BLaER1 (cell line): ENCODE data around the gene SRGN.

Source experiments
- H3K27ac ChIP-seq: shearing (Covaris generic); formaldehyde crosslinking; 2 replicates; pipeline ENCODE4 v1.8.1; 2022
- H3K27me3 ChIP-seq: shearing (Covaris generic); formaldehyde crosslinking; 2 replicates; pipeline ENCODE4 v1.8.1; 2022
- H3K36me3 ChIP-seq: shearing (Covaris generic); formaldehyde crosslinking; 2 replicates; pipeline ENCODE4 v1.8.1; 2022
- H3K4me1 ChIP-seq: shearing (Covaris generic); formaldehyde crosslinking; 2 replicates; pipeline ENCODE4 v1.8.1; 2022
- H3K4me2 ChIP-seq: shearing (Covaris generic); formaldehyde crosslinking; 2 replicates; pipeline ENCODE4 v1.8.1; 2022
- H3K4me3 ChIP-seq: shearing (Covaris generic); formaldehyde crosslinking; 2 replicates; pipeline ENCODE4 v1.8.1; 2022
- H3K9ac ChIP-seq: shearing (Covaris generic); formaldehyde crosslinking; 2 replicates; pipeline ENCODE4 v1.8.1; 2022
- H3K9me3 ChIP-seq: shearing (Covaris generic); formaldehyde crosslinking; 2 replicates; pipeline ENCODE4 v1.8.1; 2022
- H4K20me1 ChIP-seq: shearing (Covaris generic); formaldehyde crosslinking; 2 replicates; pipeline ENCODE4 v1.8.1; 2022
- Cebpa-rat ChIP-seq: shearing (Covaris generic); IDR thresholded peaks from 2 replicates; pipeline ENCODE4 v1.8.1; 2022

The SRGN gene

GRCh38 chr10:69060127-69060798 is 27.6 kb upstream of the SRGN start:
- H3K4me3 ChIP-seq = no peak overlapping the region
- no peaks in the 10 kb centered on the region for H3K36me3 ChIP-seq
- no peaks in the 10 kb centered on the region for H4K20me1 ChIP-seq
- no peak for TF ChIP-seq Cebpa-rat
- H3K27ac ChIP-seq = no peak overlapping the region
- H3K4me1 ChIP-seq = peaks cover 40% of the 10 kb centered on the region
- no peak overlapping the region for H3K9ac ChIP-seq
- no peaks in the 10 kb centered on the region for H3K9me3 ChIP-seq
- no peak overlapping the region for H3K4me2 ChIP-seq
- no peaks in the 10 kb centered on the region for H3K27me3 ChIP-seq

DNA sequence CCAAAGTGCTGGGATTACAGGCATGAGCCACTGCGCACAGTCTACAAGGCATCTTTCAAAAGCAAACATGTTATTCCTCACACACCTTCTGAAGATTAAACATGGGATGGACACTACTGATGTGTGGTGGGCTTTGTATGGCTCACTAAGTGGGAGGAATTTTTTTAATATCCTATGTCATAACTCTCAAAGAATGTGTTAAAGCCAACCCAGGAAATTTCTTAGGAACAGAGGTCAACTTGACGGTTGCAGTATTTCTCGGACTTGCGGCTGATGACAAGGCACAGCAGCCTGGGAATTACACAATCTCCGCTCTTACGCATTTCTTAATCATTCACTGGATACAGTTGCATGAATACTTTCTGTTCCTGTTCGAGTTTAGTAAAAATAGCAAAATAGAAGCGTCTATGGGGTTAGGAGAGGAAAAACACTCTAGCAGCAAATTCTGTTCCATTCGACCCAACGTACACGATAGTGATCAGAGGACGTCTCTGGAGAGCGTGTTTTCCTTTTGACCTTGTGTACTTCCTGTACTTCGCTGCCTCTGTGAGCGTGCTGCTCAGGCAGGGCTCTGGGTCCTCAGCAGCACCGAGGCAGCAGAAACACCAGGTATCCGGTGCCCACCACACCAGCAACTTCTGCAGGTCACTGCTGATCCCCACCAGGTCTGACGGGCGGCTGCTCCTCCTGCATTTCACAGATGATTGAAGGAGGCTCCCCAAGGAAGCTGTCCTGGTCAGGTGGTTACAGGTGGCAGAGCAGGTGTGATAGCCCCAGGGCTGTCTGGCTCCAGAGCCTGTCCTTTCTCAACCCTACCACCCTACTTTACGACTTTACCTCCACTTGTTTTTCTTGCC is 26.4 kb upstream of the SRGN start:
- no peaks in the 10 kb centered on the region for H3K9me3 ChIP-seq
- peak overlapping the region; percentile 38 for H3K4me3 ChIP-seq
- peak overlapping the region; percentile 34; the same call in 1 of the 2 replicates for H3K9ac ChIP-seq
- peak overlapping the region; percentile 77 for H3K4me2 ChIP-seq
- peak; percentile 69; the same call in 1 of the 2 replicates for TF ChIP-seq Cebpa-rat
- H3K27me3 ChIP-seq = no peaks in the 10 kb centered on the region
- peak overlapping the region; percentile 51 for H3K27ac ChIP-seq
- H4K20me1 ChIP-seq = no peaks in the 10 kb centered on the region
- peaks cover 53% of the 10 kb centered on the region for H3K4me1 ChIP-seq
- no peaks in the 10 kb centered on the region for H3K36me3 ChIP-seq

- no peak overlapping the region for H3K9ac ChIP-seq
- H3K4me2 ChIP-seq = no peak overlapping the region
- H3K4me1 ChIP-seq = peaks cover 47% of the 10 kb centered on the region
- no peaks in the 10 kb centered on the region for H3K27me3 ChIP-seq
- no peak overlapping the region for H3K4me3 ChIP-seq
- no peak for TF ChIP-seq Cebpa-rat
- H3K36me3 ChIP-seq = no peaks in the 10 kb centered on the region
- H3K27ac ChIP-seq = no peak overlapping the region
- H4K20me1 ChIP-seq = no peaks in the 10 kb centered on the region
- no peaks in the 10 kb centered on the region for H3K9me3 ChIP-seq
Measured at GRCh38 chr10:69062901-69063300, 25.0 kb upstream of the SRGN start.

DNA sequence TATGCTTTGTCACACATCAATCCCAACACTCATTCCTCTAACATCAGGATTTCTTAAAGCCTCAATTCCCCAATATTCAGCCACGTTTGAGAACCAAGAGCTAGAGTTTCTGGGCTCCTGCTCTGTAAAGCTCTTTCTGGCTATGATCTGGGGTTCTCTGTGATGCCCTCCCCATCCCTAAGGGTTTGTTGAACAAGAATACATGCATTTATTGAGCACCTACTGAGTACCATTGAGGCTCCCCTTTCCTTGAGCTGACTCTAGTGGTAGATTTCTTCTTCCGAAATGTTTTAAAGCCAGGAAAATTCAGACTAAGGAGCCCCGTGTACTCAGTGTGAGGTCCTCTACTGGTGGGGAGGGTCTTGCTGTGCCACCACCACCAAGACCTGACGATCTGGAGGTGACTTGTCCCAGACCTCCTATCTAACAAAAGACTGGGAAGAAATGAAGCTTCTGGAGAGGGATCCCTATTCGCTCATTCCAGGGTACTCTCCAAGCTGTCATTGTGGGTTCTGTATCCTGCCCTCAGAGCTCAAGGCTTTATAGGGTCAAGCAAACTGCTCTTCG is 23.1 kb upstream of the SRGN start:
- Histone ChIP-seq H3K27me3 (no peaks in the 10 kb centered on the region), H3K9me3 (no peaks in the 10 kb centered on the region), H3K36me3 (no peaks in the 10 kb centered on the region), H3K27ac (peak overlapping the region; percentile 57; the same call in 1 of the 2 replicates), H3K4me1 (peaks cover 47% of the 10 kb centered on the region), H4K20me1 (no peaks in the 10 kb centered on the region), H3K4me2 (peak overlapping the region; percentile 87), H3K9ac (no peak overlapping the region), H3K4me3 (no peak overlapping the region)
- TF ChIP-seq Cebpa-rat = no peak

DNA sequence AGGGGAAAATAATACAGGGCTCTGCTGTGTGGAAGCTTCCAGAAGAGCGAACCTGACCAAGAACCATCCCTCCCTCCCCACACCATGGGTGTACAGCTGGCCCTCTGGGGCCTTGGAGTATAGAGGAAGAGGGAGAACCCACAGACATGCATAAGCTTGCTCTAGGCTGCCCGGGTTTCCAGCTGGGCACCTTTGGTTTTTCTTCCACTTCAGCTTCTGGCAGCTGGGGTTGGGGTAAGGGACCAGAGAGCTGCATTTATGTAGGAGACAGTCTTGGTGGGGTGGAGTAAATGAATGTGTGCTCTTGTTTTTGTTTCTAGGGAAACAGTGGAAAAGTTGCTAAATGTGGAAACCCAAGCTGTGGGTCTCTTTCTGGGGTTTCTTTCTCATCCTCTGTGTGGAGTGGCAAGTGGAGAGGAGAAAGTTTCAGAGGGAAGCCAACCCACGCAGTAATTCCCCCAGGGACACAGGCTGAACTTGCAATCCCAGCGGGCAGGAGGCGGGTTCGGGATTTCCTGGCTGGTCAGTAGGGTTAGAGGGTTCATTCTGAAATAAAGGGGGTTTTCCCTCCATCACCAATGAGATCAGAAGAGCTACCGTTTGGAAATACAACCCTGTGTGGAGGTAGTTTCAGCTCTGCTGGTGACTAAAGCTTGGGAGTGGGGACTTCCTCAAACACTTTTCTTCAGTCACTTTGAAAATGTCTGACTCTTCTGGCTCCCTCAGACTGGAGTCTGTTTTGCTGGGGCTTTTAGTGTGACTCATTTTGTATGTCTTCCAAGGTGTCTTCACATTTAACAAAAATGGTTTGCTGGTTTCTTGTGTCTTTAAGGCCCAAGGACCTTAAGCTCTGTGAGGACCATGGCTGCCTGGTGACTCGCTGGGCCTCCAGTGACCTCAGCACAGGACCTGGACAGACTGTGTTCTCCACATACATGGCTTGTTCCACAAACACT is 22.2 kb upstream of the SRGN start:
- Histone ChIP-seq H3K27me3 (no peaks in the 10 kb centered on the region), H3K4me1 (peaks cover 47% of the 10 kb centered on the region), H3K9me3 (no peaks in the 10 kb centered on the region), H3K36me3 (no peaks in the 10 kb centered on the region), H3K4me3 (peak overlapping the region; percentile 29; the same call in 1 of the 2 replicates), H3K4me2 (peak overlapping the region; percentile 87), H3K9ac (peak overlapping the region; percentile 52), H4K20me1 (no peaks in the 10 kb centered on the region), H3K27ac (peak overlapping the region; percentile 57)
- TF ChIP-seq Cebpa-rat = no peak

DNA sequence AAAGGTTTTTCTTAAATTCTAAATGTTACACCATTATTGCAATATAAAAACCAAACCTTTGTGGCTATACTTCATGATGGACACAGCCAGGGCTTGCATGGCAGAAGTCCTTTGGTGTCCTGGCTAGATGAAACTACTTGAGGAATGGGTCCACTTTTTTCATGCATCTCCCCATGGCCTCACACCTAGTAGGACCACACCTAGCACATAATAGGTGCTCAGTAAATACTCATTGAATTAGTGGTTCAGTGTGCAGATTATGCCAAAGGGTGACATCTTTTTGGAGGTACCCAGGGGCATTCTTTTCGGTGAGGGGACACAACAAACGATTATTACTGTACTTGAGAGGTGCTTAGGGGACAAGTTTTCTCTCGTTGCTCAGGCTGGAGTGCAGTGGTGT is 20.7 kb upstream of the SRGN start:
- TF ChIP-seq Cebpa-rat = no peak
- Histone ChIP-seq H3K4me3 (no peak overlapping the region), H3K4me1 (peaks cover 33% of the 10 kb centered on the region), H3K4me2 (no peak overlapping the region), H3K9ac (no peak overlapping the region), H3K27me3 (no peaks in the 10 kb centered on the region), H3K27ac (no peak overlapping the region), H3K36me3 (no peaks in the 10 kb centered on the region), H4K20me1 (no peaks in the 10 kb centered on the region), H3K9me3 (no peaks in the 10 kb centered on the region)

DNA sequence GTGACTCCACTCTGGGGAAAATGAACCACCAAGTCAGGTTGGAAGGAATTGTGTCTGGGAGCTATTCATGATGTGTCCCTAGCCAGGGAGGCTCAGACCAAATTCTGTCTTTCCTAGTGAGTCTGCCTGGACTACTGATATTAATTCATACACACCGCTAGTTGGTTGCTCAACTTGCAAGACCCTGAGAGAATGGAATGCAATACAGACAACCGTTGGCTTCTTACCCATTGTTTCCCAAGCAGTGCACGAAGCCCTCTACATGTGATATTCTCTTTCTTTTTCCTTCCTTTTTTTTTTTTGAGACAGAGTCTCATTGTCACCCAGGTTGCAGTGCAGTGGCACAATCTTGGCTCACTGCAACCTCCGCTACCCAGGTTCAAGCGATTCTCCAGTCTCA is 19.4 kb upstream of the SRGN start:
- no peak for TF ChIP-seq Cebpa-rat
- Histone ChIP-seq H4K20me1 (no peaks in the 10 kb centered on the region), H3K36me3 (no peaks in the 10 kb centered on the region), H3K27me3 (no peaks in the 10 kb centered on the region), H3K4me2 (no peak overlapping the region), H3K9ac (no peak overlapping the region), H3K4me1 (peaks cover 35% of the 10 kb centered on the region), H3K4me3 (no peak overlapping the region), H3K27ac (no peak overlapping the region), H3K9me3 (no peaks in the 10 kb centered on the region)

- Histone ChIP-seq H3K4me2 (no peak overlapping the region), H3K4me1 (peaks cover 30% of the 10 kb centered on the region)
Measured at GRCh38 chr10:69069090-69070042, 18.5 kb upstream of the SRGN start.

More at GRCh38 chr10:69069090-69070042, 18.5 kb upstream of the SRGN start:
- no peaks in the 10 kb centered on the region for H4K20me1 ChIP-seq
- no peaks in the 10 kb centered on the region for H3K27me3 ChIP-seq
- H3K4me3 ChIP-seq = no peak overlapping the region
- H3K9me3 ChIP-seq = no peaks in the 10 kb centered on the region
- no peak for TF ChIP-seq Cebpa-rat
- H3K9ac ChIP-seq = no peak overlapping the region
- H3K27ac ChIP-seq = no peak overlapping the region
- H3K36me3 ChIP-seq = no peaks in the 10 kb centered on the region
